ENCODE results near the gene KLK8.

- TF ChIP-seq CTCF (conservative IDR thresholded peaks at IDR 0.05; ENCODE audit: low read depth, low read length) (no peak), EZH2 (IDR thresholded peaks at IDR 0.05; ENCODE audit: borderline replicate concordance, low read depth, low read length, poor library complexity, severe bottlenecking) (no peak)
Observed at GRCh38 chr19:51027126-51027806, 25.9 kb upstream of the KLK8 start.
